ENCODE measurements around the gene RABGAP1.

The RABGAP1 gene

DNA sequence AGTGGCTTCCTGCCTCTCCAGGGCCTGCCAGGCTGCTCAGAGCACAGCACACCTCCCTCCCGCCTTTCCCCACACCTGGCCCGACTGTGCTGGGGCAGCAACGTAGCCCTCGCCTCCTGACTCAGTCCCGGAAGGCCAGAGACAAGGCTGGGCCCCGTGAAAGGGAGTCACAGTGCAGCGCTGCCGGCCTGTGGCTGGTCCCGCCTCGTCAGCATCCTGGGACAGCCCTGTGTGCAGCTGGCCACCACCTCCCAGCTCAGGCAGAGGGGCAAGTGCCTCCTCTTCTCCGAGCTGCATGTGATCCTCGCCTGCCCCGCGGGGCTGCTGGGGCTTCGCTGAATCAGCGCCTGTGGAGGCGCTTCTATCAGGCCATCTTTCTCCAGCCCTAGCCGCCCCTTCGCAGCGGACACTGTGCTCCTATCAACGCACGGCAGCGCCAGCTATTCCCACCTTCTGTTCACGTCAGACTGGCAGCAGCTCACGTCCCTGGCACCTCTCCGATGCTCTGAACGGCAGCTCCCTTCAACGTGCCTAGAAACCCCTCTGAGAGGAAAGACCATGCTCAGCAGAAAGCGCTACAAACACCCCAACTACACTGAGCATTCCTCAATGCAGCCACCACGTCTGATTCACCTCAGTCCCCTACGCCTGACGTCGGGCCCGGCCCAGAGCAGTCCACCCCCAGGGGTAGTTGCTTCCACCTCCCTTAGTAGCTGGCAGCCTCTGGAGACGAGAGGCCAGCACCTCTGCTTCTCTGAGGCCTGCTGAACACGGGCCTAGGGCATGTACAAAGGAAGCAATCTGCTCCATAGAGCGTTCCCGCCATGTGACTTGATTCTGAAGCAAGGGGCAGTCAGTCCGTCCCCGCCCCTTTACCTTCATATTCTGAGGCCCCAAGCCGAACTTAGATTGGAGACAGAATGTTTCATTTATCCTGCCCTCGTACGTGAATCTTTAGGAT lies 171.5 kb downstream of the RABGAP1 start:
- no peak for DNase-seq (ENCODE audit: low read depth)

DNA sequence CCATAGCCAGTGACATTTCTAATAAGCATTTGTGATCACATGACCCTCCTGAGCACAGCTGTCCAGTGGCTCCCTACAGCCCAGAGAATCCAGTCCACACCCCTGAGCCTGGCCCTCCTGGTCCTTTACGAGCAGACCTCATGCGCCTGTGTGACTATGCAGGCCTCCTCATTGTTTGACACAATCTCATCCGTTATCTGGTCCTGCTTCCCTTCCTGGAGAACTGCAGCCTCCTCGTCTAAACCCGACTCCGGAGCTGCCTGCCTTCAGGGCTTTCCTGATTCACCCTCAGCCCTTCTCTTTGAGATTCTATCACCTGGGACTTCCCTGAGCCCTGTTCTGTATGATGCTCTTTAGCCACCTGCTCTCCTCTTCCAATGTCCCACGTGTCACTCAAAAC lies 172.4 kb downstream of the RABGAP1 start:
- DNase-seq (ENCODE audit: low read depth), result no peak

DNA sequence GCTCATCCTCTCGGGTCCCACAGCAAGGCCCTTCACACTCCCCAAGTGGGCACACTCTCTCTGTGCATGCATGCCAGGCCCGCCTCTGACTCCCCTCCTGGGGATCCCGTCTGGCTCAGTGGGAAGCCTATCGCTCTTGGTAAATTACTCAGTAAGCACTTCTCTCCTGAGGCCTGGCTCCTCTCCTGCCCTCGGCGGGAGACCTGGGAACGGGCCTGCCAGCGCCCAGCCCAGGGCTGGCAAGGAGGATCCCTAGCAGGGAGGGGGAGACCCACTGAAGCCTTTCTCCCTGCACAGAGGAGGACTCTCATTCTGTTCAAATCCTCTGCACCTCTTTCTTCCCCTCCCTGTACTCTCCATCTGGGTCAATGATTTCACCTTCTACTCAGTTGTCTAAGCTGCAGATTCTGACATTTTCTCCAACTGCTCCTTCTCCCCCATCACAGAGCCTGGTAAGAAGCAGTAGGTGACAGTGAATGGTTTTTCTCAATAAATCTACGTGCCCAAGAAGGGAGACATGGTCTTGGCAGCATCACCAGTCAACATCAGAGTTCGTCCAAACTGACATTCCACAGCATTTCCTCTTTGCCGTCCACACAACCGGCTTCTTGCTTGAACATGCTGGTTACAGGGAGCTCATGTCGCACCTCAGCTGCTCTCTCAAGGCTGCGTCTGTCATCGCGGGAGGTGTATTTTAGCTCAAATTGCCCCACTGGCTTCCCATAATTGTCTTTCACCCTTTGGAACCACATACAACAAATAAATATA lies 174.5 kb downstream of the RABGAP1 start:
- no peak for DNase-seq (ENCODE audit: low read depth)

DNA sequence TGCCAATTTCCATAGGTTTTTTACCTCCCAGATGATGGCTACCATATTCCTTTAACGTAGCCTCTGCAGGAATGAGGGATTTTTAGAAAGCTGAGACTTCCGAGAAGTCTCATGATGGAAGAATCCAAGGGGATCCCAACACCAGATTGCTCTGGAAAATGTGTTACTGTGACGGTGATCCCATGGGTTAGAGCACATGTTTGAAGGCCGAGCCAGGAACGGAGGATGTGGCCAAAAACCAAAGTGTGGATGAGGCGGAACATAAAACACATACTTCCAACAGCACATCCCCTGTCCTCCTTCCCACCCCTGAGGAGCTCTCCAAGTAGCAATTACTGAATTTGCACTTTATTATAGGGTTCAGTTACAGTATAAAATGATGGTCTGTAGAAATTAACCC lies 175.2 kb downstream of the RABGAP1 start:
- DNase-seq (ENCODE audit: low read depth), result no peak

DNA sequence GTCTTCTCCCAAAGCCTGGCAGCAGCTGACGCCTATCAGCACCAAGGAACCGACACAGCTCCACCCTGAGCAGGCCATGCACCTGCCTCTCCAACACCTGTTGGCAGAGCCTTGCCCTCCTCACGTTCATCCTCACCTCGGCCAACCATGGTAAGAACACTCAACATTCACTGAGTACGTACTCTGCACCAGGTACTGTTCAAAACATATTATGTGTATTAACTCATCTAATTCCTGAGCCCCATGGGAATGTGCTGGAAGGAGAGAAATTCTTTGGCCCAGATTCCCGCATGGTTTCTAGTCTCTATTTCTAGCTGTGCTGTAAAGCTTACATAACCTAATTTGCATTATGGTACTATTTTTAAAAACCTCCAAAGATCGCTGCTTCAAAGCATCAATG lies 178.7 kb downstream of the RABGAP1 start:
- DNase-seq (ENCODE audit: low read depth), result no peak

DNA sequence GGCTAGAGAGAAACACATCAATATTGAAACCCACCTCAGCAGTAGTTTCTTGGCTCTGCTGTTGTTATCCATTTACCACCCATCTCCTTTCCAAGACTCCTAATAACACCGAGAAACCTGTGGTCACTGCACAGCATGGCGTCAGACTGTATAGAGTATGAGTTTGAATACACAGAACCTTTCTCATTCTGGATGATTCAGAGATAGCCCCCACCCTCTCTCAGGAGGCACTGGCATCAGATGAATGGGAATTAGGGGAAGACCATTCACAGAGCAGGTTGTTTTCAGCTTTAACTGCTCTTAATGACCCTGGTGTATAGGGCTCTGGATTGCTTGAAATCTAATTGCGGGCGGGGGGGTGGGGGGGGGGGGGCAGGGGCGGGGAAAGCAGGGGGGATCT lies 179.3 kb downstream of the RABGAP1 start:
- DNase-seq (ENCODE audit: low read depth), result no peak

DNA sequence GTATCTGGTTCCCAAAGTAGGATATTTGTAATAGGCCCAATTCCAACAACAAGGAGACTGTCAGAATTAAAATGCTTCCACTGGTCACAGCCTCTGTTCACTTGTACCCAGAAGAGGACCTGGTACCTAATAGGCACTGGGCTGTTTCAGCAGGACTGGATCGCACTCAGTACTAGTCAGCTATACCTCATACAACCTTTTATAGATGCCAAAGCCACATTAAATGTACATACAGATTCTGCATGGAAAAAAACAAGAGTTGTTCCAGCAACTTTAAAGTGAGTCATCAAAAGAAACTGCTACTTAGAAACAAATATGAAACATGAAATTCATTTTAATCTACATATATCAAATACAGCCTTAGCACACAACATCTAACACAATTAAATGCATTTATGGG lies 180.1 kb downstream of the RABGAP1 start:
- DNase-seq (ENCODE audit: low read depth), result no peak

DNA sequence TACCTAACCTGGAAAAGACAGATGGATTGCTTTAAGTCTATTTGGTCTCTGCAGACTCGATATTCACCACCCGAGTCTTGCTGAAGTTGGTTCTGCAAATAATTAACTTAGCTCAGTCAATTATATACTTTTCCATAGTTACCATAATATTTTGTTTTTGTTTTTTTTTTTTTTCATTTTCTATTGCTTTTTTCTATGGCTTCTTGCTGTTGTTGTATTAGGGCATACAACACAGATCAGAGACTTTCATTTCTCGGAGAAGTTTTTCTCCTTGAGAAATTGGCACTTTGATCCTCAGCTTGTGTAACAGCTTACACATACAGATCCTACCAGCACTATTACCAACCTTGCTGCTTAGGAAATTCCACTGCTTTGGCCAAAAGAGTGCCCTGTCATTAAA lies 180.6 kb downstream of the RABGAP1 start:
- DNase-seq (ENCODE audit: low read depth), result no peak

DNA sequence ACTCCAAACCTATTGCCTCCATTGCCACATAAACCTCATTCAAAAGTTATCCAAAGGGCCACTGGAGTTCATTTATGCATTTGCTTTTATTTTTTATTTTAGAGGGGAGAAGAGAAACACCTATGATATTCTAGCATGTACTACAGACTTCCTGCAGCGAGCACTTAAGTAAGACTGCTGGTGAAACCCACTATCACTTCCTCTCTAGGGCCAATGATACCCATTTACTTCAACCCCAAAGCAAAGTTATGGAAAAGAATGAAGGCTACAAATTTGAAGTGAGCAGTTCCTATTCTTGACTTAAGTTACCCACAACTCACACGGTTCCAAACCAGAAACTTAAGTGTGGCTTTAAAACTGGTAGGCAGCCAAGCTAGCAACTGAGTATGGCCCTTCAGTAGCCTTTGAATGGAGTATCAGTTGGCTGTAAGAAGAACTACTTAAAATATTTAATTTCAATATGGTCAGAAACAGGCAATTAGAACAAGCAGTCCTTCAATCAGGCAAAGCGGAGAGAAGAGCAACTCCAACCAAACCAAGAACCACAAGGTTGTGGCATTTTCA lies 186.8 kb downstream of the RABGAP1 start:
- DNase-seq (ENCODE audit: low read depth), result no peak

DNA sequence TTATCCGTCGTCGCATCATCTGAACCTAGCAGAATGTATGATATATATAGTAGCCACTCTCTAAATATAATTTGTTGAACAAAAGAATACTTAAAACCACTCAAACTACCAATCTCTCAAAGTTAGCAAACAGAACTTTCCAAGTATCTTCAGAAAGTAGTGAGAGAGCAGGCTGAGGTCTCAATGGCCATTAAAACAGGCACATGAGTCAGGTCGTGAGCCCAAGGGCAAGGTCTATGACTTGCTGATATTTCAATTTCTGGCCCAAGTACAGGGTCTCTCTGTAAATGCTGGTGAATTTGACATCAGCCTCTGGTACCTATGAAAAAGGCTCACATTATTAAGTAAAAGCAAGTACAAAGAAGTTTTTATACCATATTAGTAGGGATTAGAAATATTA lies 187.8 kb downstream of the RABGAP1 start:
- DNase-seq (ENCODE audit: low read depth), result no peak

DNA sequence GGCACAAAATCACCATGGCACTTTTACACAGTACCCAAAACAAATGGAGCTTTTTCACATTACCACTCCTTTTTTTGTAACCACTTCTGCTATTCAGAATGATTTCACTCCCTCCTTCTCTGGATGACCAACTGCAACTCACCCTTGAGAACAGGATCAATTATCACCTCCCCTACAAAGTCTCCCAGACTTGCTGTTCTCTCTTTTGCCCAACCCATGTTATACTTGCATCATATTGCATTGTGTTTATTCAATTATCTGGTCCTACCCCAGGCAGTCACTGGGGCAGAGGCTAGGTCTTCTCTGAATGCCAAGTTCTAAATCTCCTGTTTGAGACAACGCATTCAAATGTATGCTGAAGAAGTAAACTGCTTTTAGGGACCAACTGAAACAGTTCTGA lies 188.6 kb downstream of the RABGAP1 start:
- DNase-seq (ENCODE audit: low read depth), result no peak

DNA sequence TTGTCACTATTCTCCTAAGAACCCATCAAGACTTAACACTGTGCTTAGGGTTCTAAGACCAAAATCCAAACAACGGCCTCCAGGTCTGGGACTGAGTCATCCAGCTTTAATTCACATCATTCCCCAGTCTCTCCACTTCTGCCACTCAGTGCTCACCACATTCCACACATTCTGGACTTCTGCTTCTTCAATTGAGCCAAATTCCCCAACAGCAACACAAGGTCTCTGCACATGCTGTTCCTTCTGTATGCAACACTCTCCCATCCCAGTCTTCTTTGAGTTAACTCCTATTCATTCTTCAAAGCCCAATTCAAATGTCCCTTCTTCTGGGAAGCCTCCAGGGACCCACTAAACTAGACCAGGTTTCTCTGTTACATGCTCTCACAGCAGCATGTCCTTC lies 190.4 kb downstream of the RABGAP1 start:
- DNase-seq (ENCODE audit: low read depth), result peak; percentile 58

DNA sequence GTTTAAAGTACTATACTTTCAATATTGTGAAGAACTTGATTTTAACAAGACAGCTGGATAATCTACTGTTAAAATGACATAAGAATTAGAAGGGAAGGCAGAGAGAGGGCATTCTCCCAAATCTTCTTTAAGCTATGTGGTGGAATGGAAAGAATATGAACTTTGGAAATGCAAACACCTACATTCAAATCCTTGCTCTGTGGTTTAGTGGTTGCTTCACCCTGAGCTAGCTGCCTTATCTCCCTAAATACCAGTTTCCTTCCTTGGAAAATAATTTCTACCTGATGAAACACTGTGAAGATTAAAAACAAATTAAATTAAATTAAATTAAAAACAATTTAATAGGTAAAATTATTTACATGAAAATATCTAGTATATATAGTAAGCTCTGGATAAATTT lies 191.2 kb downstream of the RABGAP1 start:
- DNase-seq (ENCODE audit: low read depth), result no peak

DNA sequence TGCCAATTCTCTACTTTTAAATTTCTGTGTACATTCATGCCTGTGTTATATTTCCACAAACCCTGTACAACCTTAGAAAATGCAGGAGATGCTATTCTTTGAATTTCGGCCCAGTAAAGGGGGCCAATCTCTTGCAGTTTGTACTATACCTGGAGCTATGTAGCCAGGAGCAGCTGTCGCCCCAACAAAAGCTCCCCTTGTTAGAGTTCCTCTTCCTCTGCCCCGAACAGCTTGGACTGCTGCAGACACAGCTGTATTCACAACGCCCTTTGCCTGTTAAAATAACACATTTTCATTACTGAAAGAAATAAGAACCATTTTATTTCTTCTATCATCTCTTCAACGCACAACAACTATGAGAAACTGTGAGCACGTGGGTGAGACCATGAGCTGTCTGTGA lies 191.9 kb downstream of the RABGAP1 start:
- no peak for DNase-seq (ENCODE audit: low read depth)

DNA sequence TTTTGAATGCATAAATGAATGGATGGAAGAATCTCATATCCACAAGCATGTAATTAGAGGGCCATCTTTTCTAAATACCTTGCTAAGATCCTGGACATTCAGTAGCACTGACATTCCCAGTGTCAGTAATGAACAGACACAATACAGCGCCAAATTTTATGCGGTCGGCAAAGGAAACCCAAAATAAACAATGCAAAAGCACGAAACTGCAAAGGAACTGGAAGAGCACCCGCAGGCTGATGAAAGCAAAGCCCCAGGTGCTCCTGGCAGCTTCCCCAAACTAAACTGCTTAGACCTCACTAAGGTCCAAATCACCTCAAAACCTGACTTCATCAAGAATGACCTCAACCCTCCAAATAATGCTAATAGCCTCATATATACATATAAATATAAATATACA lies 194.6 kb downstream of the RABGAP1 start:
- no peak for DNase-seq (ENCODE audit: low read depth)

DNA sequence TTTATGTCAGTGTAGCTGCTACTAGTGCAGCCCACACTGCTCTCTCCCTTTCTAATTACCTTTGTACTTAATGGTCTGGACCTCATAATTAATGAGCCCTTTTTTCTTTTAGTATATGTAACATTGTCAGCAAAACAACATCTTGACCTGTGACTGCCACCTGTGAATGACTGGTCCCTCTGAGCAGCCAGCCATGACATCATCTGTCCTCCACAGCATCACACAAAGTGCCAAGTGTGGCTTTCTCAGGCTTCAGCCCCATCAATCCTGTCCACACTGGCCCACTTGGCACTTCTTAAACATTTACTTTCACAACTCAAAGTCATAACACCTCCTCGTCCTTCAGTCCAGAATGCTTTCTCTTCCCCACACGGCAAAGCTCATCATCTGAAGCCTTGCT lies 197.3 kb downstream of the RABGAP1 start:
- no peak for DNase-seq (ENCODE audit: low read depth)

DNA sequence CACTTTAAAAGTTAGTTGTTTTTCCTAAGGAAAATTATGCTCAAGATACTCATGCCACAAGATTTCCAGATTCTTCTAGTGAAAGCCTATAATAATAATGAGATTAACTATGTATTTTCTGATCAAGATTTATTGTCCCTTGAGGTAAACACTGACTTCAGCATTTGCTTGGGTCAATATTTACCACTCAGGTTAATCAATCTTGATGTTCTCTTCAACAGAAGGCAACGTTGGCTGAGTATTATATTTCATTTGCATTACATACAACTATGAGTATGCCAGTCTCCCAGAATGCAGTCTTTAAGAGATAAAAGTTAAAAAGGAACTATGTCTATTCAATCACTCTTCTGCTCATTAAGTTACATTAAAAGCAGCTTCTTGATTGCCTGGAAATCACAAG lies 208.2 kb downstream of the RABGAP1 start:
- no peak for DNase-seq (ENCODE audit: low read depth)

DNA sequence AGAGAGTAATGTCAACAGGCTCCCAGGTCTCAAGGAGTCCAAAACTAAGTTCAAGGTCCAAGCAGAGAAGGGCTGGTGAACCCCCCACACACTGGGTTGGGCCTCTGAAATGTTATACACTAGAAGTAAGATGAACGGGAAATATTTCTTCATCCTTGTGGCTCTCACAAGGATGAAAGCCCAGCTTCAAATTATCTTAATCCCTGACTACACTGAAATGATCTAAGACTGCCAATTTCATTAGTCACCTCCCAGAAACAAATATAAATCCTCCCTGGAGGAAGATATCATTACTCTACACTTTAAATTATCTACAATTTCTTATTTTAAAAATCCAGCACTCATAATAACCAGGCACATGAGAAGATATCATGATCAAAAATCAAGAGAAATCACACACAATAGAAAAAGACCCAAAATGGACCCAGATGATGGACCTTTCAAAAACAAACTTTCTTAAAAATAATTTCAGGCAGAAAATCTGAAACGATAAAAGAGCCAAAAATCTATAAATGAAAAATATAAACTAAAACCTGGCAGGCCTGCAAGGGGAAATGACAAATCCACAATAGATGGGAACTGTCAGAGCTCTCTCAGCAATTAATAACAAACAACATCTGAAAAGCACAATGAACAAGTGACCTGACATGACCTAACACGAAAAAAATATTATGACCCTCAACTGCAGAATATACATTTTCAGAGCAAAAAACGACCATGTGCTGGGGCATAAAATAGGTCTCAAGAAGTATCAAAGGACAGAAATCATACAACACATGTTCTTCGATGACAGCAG lies 210.1 kb downstream of the RABGAP1 start:
- DNase-seq (ENCODE audit: low read depth), result peak; percentile 6
